ENCODE data around the gene MPP1.

MPP1 gene

DNA sequence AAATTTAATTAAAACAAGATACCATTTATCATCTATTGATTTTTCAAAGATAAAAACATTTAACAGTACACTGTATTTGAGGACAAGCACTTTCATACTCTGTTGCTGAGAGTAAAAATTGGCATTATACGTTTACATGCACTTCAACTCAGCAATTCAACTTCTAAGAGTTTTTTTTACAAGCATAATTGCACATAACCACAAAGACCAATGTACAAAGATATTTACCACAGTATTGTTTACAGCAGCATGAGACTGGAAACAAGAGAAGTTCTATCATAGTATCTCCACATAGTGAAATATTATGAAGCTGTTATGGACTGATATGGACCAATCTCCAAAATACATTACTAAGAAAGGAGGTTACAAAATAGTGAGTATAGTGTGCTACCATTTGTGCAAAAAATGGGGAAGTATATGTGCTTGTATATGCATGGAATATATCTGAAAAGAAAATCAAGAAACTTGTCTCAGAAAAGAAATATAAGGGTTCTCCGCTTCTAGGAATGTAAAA is 65.3 kb downstream of the MPP1 start:
- ChIA-PET CTCF (interaction anchor here (0.7 to 1.2 kb wide), 4 partner anchors 9 to 137 kb away, joined by 3 to 6 read pairs (median 4); no protein-coding TSS in a partner anchor), POLR2A (no interaction called here)
- Histone ChIP-seq H3K4me1 (ENCODE audit: control insufficient read depth, insufficient read depth, low read length) (no peaks in the 10 kb centered on the region), H3K36me3 (ENCODE audit: control insufficient read depth in 2 of 2, insufficient read depth in 1 of 2, low read length in 2 of 2) (no peaks in the 10 kb centered on the region), H3K4me3 (ENCODE audit: low read depth, low read length) (no peak overlapping the region), H3K27ac (ENCODE audit: extremely low read depth, low read depth, low read length) (no peak overlapping the region), H3K9me3 (ENCODE audit: control insufficient read depth, insufficient read depth, low read depth, low read length) (no peaks in the 10 kb centered on the region)
- no peak for TF ChIP-seq ZNF596 (tag by site-specific recombination; IDR thresholded peaks at IDR 0.05)
- TF ChIP-seq, protein P1, sequence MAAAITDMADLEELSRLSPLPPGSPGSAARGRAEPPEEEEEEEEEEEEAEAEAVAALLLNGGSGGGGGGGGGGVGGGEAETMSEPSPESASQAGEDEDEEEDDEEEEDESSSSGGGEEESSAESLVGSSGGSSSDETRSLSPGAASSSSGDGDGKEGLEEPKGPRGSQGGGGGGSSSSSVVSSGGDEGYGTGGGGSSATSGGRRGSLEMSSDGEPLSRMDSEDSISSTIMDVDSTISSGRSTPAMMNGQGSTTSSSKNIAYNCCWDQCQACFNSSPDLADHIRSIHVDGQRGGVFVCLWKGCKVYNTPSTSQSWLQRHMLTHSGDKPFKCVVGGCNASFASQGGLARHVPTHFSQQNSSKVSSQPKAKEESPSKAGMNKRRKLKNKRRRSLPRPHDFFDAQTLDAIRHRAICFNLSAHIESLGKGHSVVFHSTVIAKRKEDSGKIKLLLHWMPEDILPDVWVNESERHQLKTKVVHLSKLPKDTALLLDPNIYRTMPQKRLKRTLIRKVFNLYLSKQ (tag by site-specific recombination; IDR thresholded peaks at IDR 0.05; ENCODE audit: borderline replicate concordance): no peak
- no peak for TF ChIP-seq ZSCAN30 (tag by site-specific recombination; IDR thresholded peaks at IDR 0.05)
- TF ChIP-seq, protein P2, sequence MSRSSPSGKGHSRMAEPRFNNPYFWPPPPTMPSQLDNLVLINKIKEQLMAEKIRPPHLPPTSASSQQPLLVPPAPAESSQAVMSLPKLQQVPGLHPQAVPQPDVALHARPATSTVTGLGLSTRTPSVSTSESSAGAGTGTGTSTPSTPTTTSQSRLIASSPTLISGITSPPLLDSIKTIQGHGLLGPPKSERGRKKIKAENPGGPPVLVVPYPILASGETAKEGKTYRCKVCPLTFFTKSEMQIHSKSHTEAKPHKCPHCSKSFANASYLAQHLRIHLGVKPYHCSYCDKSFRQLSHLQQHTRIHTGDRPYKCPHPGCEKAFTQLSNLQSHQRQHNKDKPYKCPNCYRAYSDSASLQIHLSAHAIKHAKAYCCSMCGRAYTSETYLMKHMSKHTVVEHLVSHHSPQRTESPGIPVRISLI (tag by site-specific recombination; IDR thresholded peaks at IDR 0.05): no peak
- TF ChIP-seq SCRT1 (tag by site-specific recombination; IDR thresholded peaks at IDR 0.05; ENCODE audit: borderline replicate concordance): no peak
- no peak for TF ChIP-seq ZFP41 (tag by site-specific recombination; IDR thresholded peaks at IDR 0.05; ENCODE audit: borderline replicate concordance)
- no peak for TF ChIP-seq IKZF3 (tag by site-specific recombination; IDR thresholded peaks at IDR 0.05)
- no peak for TF ChIP-seq ZNF391 (tag by site-specific recombination; IDR thresholded peaks at IDR 0.05; ENCODE audit: borderline replicate concordance, low read depth)
- no peak for TF ChIP-seq ZNF843 (tag by site-specific recombination; IDR thresholded peaks at IDR 0.05)
- no peak for TF ChIP-seq ZNF169 (tag by site-specific recombination; IDR thresholded peaks at IDR 0.05)
- TF ChIP-seq ZNF621 (tag by site-specific recombination; IDR thresholded peaks at IDR 0.05): no peak
- TF ChIP-seq KLF1 (tag by site-specific recombination; IDR thresholded peaks at IDR 0.05): no peak

DNA sequence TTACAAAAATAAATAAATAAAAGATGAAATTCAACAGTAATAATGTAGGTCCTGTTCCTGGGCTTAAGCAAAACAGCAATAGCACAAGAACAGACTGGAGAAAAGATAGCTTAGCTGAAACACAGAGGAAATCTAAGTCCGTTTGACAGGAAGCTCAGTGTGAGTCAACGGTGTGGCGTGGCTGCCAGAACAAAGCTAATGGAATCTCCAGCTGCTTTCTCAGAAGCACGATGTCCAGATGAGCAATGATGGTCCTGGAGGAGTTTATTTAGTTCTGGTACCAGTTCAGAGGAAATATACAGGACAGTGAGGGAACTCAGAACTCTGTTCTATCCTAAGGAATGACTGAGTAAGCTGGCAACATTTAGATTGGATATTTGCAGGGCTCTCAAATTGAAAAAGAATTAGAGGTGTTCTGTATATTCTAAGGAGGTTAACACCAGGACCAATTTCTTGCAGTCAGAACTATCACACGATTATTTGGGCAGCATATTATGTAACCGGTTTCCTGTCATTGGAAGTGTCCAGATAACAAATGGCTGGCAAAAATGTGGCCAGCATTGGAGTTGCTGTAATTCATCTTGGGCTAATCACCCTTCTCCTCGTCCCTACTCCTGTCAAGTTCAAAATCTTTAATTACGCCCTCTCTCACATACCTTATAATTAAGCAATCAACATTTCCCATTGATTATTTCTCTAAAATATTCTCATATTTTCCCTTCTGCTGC is 67.1 kb downstream of the MPP1 start:
- TF ChIP-seq, protein P3, sequence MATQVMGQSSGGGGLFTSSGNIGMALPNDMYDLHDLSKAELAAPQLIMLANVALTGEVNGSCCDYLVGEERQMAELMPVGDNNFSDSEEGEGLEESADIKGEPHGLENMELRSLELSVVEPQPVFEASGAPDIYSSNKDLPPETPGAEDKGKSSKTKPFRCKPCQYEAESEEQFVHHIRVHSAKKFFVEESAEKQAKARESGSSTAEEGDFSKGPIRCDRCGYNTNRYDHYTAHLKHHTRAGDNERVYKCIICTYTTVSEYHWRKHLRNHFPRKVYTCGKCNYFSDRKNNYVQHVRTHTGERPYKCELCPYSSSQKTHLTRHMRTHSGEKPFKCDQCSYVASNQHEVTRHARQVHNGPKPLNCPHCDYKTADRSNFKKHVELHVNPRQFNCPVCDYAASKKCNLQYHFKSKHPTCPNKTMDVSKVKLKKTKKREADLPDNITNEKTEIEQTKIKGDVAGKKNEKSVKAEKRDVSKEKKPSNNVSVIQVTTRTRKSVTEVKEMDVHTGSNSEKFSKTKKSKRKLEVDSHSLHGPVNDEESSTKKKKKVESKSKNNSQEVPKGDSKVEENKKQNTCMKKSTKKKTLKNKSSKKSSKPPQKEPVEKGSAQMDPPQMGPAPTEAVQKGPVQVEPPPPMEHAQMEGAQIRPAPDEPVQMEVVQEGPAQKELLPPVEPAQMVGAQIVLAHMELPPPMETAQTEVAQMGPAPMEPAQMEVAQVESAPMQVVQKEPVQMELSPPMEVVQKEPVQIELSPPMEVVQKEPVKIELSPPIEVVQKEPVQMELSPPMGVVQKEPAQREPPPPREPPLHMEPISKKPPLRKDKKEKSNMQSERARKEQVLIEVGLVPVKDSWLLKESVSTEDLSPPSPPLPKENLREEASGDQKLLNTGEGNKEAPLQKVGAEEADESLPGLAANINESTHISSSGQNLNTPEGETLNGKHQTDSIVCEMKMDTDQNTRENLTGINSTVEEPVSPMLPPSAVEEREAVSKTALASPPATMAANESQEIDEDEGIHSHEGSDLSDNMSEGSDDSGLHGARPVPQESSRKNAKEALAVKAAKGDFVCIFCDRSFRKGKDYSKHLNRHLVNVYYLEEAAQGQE (tag by site-specific recombination; IDR thresholded peaks at IDR 0.05): no peak
- CTCF ChIA-PET: interaction anchor here (0.6 to 1.6 kb wide), 3 partner anchors 10 to 904 kb away, joined by 3 to 10 read pairs (median 4); no protein-coding TSS in a partner anchor
- Histone ChIP-seq H3K27ac (ENCODE audit: extremely low read depth, low read depth, low read length) (no peak overlapping the region), H3K4me1 (ENCODE audit: control insufficient read depth, insufficient read depth, low read length) (no peaks in the 10 kb centered on the region), H3K4me3 (ENCODE audit: low read depth, low read length) (no peak overlapping the region), H3K9me3 (ENCODE audit: control insufficient read depth, insufficient read depth, low read depth, low read length) (no peaks in the 10 kb centered on the region), H3K36me3 (ENCODE audit: control insufficient read depth in 2 of 2, insufficient read depth in 1 of 2, low read length in 2 of 2) (no peaks in the 10 kb centered on the region)
- POLR2A ChIA-PET: no interaction called here

DNA sequence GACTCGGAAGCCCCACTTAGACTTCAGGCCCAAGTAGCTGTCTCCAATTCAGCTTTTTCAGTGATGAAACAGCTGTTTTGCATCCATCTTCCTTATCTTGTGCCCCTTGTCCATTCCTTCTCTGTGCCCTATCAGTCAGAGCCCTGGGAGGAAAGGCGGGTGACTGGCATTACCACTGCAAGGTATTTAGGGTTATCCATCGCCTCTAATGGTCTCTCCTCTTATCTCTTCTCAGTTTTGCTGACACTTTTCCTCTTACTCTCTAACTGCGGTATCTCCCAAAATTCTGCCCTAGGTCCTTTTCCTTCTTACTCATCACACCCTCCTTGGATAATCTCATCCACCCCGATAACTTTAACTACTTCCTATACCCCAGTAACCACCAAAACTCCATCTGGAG is 68.1 kb downstream of the MPP1 start:
- Histone ChIP-seq H3K4me1 (ENCODE audit: control insufficient read depth, insufficient read depth, low read length) (peaks cover 7% of the 10 kb centered on the region; the same call in 1 of the 2 replicates), H3K9me3 (ENCODE audit: control insufficient read depth, insufficient read depth, low read depth, low read length) (no peaks in the 10 kb centered on the region), H3K36me3 (ENCODE audit: control insufficient read depth in 2 of 2, insufficient read depth in 1 of 2, low read length in 2 of 2) (no peaks in the 10 kb centered on the region), H3K4me3 (ENCODE audit: low read depth, low read length) (no peak overlapping the region), H3K27ac (ENCODE audit: extremely low read depth, low read depth, low read length) (no peak overlapping the region)
- ChIA-PET CTCF (interaction anchor here (0.5 to 1.0 kb wide), 3 partner anchors 11 to 47 kb away, joined by 3 to 7 read pairs (median 3); no protein-coding TSS in a partner anchor), POLR2A (no interaction called here)
- TF ChIP-seq, protein P4, sequence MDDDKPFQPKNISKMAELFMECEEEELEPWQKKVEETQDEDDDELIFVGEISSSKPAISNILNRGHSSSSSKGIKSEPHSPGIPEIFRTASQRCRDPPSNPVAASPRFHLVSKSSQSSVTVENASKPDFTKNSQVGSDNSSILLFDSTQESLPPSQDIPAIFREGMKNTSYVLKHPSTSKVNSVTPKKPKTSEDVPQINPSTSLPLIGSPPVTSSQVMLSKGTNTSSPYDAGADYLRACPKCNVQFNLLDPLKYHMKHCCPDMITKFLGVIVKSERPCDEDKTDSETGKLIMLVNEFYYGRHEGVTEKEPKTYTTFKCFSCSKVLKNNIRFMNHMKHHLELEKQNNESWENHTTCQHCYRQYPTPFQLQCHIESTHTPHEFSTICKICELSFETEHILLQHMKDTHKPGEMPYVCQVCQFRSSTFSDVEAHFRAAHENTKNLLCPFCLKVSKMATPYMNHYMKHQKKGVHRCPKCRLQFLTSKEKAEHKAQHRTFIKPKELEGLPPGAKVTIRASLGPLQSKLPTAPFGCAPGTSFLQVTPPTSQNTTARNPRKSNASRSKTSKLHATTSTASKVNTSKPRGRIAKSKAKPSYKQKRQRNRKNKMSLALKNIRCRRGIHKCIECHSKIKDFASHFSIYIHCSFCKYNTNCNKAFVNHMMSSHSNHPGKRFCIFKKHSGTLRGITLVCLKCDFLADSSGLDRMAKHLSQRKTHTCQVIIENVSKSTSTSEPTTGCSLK (tag by site-specific recombination; IDR thresholded peaks at IDR 0.05): no peak
- no peak for TF ChIP-seq ZNF623 (tag by site-specific recombination; IDR thresholded peaks at IDR 0.05)
- TF ChIP-seq ZNF133 (tag by site-specific recombination; IDR thresholded peaks at IDR 0.05): no peak
- TF ChIP-seq ZNF585B (tag by site-specific recombination; IDR thresholded peaks at IDR 0.05): no peak
- no peak for TF ChIP-seq ZNF37A (tag by site-specific recombination; IDR thresholded peaks at IDR 0.05)
- TF ChIP-seq HOXC10 (CRISPR knock-in tag; IDR thresholded peaks at IDR 0.05): no peak
- no peak for TF ChIP-seq FEZF1 (tag by site-specific recombination; IDR thresholded peaks at IDR 0.05)
